GM12801 (cell line): ENCODE data around the gene FMN1.

Experiments
- CTCF ChIP-seq: IDR thresholded peaks from one replicate; pipeline ENCODE4 v1.5.1; 2011; ENCODE audit warnings: control low read depth; ENCODE audit not compliant: insufficient read length; ENCODE audit errors: extremely low read depth

The FMN1 gene

GRCh38 chr15:32983679-32984078 is 210.8 kb downstream of the FMN1 start:
- no peak for TF ChIP-seq CTCF

GRCh38 chr15:32982001-32982400 is 212.5 kb downstream of the FMN1 start:
- no peak for TF ChIP-seq CTCF

- no peak for TF ChIP-seq CTCF
These were observed 213.0 kb downstream of the FMN1 start for GRCh38 chr15:32981536-32981935.

GRCh38 chr15:32979710-32980109 is 214.8 kb downstream of the FMN1 start:
- no peak for TF ChIP-seq CTCF

GRCh38 chr15:32977506-32977905 is 217.0 kb downstream of the FMN1 start:
- TF ChIP-seq CTCF: no peak

GRCh38 chr15:32974691-32975090 is 219.8 kb downstream of the FMN1 start:
- no peak for TF ChIP-seq CTCF

GRCh38 chr15:32972686-32973085 is 221.8 kb downstream of the FMN1 start:
- TF ChIP-seq CTCF: no peak

- TF ChIP-seq CTCF: no peak
These were observed 223.7 kb downstream of the FMN1 start for GRCh38 chr15:32970847-32971246.
